Measurements from ENCODE around the gene ABCA3. TPM values are rescaled to one million over a fixed set of nuclear protein-coding genes. Genes with fewer than 3 reads are reported as not detected.
A peak's percentile ranks its signal among the peaks of the same experiment; 100 is the strongest.

ABCA3 gene
- total RNA-seq, 1 experiment from 2014 or later, result 1.4 TPM

DNA sequence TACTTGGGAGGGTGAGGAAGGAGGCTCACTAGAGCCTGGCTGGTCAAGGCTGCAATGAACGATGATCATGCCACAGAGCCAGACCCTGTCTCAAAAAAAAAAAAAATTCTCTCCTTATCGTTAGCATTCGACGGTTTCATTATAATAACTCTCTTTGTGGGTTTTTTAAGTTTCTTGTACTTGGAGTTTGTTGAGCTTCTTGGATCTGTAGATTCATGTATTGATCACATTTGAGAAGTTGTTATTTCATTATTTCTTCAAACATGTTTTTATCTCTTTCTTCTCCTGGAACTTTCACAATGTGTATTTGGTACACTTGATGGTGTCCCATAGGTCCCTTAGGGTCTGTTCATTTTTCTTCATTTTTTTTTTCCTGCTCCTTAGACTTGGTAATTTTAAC is 16.8 kb upstream of the ABCA3 start:
- no peak for DNase-seq (ENCODE audit: low read depth)

- no peak for DNase-seq (ENCODE audit: low read depth)
Observed at GRCh38 chr16:2350500-2350899, 10.0 kb upstream of the ABCA3 start.

GRCh38 chr16:2343211-2343610 is 2.7 kb upstream of the ABCA3 start:
- DNase-seq (ENCODE audit: low read depth), result no peak

DNA sequence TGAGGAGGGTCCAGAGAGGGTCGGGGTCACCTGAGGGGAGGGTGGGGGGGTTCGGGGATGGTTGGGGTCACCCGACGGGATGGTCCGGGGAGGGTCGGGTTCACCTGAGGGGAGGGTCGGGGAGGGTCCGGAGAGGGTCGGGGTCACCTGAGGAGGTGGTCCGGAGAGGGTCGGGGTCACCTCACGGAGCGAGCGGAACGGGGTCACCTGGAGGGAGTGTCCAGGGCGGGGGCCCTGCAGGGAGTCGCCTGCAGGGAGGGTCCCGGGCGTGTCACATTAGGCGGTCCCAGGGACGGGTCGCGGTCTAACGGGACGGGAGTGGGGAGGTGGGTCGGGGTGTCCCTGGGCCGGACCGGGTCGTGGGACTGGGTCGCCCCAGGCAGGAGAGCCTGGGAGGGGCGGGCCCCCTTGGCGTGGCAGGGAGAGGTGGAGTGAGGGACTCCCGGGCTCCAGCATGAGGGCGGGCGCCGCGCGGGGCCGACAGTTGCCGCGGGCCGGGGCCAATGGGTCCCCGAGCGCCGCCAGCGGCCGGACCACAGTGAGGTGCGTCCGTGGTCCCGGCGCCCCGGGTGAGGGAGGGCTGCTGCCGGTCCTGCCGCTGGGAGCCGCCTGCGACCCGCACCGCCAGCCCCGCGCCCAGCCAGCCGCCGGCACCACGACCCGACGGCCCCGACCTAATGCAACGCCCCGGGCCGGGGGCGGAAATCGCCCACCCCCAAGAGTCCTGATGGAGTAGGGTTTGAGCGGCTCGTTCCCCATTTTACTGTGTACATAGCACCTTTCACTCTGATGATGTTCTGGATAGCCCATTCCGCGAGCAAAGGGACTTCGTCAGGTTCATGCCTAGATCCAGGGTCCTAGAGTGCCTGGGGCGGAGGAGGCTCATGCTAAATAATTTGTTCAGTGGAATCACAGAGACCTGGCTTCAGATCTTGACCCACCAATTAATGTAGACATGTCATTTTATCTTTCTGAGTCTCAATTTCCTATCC is 1.2 kb upstream of the ABCA3 start:
- no peak for DNase-seq (ENCODE audit: low read depth)

DNA sequence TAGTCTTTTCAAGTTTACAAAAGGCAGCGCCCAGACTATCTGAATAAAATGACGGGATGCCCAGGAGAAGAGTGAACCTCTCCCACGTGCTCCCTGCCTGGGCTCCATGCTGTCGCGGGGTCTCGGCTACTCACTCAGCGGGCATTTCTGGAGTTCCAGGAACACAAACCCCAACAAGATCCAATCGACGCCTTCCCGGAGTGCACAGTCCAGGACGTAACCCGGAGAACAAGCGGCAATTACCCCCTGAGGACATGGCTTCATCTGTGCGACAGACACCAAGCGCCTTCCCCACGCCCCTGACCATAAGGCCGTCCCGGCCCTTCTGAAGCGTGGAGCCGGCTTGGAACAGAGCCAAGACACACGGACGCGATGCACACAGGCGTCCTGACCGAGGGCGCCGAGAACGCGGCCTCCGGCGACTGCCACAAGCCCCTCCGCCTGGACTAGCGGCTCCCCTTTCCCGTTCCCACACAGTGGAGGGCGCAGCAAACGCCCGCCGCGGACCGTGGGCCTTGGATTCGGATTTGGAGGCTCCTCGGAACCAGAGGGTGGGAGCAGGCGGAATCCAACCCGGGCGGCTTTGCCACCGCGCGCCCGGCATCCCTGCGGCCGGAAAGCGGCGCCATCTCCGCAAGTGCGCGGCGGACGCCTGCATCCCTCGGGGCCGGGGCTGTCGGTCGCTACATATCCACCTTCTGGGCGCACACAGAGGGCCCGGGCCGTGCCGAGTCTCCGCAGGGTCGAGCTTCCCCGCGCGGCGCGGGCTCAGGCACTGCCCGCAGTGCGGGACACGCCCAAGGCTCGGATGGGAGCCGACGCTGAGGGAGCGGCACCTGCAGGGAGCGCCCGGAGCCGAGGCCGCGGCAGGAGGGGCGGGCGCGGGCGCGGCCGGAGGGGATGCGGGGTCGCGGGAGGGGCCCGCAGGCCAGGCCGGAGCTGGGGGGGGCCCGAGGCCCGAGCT is 725 bp downstream of the ABCA3 start:
- DNase-seq (ENCODE audit: low read depth), result peak; percentile 22

DNA sequence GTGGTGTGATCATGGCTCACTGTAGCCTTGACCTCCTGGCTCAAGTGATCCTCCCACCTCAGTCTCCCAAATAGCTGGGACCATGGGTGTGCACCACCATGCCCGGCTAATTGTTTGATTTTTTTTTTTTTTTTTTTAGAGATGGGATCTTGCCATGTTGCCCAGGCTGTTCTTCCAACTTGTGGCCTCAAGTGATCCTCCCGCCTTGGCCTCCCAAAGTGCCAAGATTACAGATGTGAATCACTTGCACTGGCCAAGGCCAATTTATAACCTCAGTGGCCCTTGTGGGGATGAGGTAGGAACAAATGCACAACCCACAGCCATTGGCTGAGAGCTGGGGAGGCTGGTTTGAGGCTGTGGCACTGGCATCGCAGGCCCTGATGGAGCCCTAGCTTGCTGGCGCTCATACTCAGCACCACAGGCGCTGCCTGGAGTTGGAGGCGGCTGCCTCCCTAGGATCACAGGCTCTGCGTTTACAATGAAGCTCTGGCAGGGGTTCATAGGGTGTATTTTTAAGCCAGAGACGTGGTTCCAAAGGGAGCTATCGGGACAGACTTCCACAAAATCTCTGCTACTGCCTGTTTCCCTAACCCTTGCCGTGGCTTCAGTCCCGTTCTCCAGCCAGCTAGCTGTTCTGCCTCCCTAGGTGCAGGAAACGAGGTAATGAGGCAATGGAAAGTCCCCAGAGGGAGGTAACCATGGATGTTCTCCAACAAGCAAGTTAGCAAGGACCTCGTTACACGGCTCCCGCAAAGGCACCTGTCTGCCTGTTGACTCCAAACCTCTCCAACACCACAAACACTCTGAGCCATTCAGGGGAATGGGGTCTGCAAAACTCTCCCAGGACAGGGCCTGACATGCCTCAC is 2.9 kb downstream of the ABCA3 start:
- no peak for DNase-seq (ENCODE audit: low read depth)

GRCh38 chr16:2335286-2335895 is 5.1 kb downstream of the ABCA3 start:
- peak; percentile 37 for DNase-seq (ENCODE audit: low read depth)

GRCh38 chr16:2333772-2334379 is 6.7 kb downstream of the ABCA3 start:
- DNase-seq (ENCODE audit: low read depth), result peak; percentile 71

GRCh38 chr16:2333231-2333630 is 7.3 kb downstream of the ABCA3 start:
- DNase-seq (ENCODE audit: low read depth), result no peak

- DNase-seq (ENCODE audit: low read depth), result no peak
Observed at GRCh38 chr16:2331931-2332267, 8.6 kb downstream of the ABCA3 start.

DNA sequence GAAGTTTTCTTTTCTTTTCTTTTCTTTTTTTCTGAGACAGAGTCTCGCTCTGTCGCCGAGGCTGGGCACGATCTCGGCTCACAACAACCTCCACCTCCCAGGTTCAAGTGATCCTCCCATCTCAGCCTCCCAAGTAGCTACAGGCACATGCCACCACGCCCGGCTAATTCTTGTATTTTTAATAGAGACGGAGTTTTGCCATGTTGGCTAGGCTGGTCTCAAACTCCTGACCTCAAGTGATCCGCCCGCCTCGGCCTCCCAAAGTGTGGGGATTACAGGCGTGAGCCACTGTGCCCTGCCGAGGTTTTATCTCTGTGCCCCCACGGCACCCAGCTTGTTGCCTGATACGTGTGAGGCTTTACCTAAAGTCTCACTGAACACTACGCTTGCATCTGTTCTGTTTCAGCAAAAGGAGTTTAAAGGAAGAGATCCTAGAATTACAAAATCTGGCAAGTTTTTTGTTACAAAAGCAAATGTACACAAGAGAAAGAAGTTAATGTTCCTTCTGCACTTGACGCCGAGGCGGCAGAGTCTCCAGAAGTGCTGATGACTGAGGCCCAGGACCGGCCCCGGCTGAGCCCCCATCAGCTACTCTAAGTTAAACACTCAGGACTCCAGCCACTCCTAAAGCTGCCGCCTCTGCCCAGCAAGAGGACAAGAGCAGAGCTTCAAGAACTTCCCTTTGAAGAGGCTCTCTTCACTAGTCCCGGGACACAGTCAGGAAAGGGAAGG is 9.2 kb downstream of the ABCA3 start:
- DNase-seq (ENCODE audit: low read depth), result no peak

GRCh38 chr16:2329532-2329931 is 11.0 kb downstream of the ABCA3 start:
- no peak for DNase-seq (ENCODE audit: low read depth)

DNA sequence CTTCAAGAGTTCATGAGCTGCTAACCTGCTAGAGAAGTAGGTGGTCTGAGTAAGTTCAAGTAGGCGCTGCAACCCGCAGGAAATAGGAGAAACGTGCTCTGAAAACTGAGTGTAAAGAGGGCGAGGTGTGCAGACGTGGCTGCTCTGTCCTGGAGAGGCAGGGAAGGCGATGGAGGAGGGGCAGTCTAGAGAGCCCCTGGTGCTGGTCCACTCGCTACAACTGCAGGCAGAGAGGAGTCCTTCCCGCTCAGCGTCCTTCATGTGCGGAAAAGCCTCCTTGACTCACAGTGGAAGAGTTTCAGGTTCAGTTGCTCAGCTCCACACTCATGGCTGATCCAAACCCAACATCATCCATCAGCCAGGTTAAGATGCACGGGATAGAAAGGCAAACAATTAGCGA is 12.1 kb downstream of the ABCA3 start:
- DNase-seq (ENCODE audit: low read depth), result no peak

DNA sequence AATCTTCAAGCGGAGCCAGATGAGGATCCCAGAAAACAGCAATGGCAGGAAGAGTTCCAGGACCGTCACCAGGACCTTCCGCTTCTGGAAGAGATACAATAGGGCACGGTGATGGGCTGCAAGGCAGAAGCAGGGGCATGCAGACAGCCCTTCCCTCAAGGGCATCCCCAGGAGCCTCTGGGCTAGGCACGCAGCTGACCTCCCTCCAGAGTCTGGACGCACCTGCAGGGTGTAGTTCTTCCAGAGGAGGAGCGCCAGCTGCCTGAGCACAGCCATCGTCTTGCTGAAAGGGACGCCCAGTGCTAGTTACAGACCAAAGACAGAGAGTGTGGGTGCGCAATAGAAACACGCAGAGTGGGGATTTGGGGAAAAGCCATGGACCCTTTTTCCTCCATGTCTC is 14.3 kb downstream of the ABCA3 start:
- DNase-seq (ENCODE audit: low read depth), result no peak

DNA sequence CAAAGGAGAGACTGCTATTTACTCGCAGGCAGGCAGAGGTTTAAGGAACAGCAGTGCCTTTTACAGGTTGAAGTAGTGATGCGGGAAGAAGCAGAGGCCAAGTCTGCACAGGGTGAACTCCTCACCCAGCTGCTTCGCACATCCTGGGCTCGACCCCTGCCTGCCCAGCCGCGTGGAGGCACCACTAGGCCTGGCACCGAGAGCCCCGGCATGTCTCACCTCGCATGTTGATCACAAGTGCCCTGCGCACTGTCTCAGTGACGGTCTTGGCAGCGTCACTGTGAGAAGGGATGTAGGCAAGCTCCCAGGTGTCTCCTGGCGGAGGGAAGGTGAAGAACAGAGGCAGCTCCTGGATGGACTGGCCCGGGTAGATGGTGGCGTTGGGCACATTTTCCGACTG is 14.7 kb downstream of the ABCA3 start:
- DNase-seq (ENCODE audit: low read depth), result no peak

DNA sequence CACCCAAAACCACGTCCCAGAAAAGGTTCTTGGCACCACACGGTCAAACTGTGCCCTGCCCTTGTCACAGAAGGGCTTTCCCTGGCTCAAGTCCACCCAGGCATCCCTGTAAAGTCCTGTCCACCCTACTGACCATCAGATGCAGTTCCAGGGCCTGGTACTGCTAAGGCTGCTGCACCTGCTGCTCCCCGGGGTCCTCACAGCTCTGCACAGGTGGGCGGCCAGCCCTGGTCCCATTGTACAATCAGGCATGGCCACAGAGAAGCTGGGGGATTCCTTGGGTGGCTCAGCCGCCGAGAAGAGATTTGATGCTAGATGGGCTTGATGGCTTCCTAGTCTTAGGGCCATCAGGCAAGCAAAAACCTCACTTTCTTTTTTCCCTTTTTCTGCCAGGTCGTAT is 15.3 kb downstream of the ABCA3 start:
- DNase-seq (ENCODE audit: low read depth), result no peak

DNA sequence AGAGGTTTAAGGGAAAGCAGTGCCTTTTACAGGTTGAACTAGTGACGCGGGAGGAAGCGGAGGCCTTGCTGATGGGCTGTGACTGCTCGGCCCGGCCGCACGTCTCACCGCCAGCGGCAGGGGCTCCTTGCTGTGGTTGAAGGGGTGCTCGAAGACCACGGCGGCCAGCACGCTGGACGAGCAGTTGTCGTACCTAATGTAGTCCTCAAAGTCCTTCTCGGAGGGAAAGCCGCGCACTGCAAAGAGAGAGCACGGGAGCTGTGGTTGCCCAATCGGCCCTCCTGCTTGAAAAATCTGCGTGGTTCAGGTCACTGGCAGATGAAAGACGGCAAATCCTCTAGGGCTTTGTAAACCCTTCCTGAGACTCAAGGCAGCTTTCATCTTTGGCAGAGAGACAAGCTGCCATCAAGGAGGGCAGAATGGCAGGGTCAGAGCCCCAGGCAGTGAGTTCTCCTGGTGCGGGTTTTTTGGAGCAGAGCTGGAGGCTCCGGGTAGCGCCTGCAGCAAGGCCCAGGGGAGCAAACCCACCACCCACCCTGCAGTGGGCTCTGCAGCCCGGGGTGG is 16.1 kb downstream of the ABCA3 start:
- DNase-seq (ENCODE audit: low read depth), result no peak

DNA sequence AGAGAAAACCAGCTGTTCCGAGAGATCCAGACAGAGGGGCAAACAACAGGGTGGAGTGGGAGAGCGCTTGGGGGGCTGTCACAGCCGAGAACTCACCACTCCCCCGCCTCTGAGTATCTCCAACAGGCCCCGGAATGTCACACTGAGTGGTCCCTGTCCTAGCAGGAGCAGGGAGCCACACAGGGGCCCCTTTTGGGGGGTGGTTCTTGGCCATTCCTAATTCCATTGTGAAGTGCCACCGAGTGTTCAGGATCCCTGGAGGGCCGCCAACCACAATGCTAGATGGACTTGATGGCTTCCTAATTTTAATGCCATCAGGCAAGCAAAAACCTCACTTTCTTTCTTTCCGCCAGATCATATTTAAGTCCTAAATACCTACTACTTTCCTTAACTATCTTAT is 16.8 kb downstream of the ABCA3 start:
- DNase-seq (ENCODE audit: low read depth), result no peak

DNA sequence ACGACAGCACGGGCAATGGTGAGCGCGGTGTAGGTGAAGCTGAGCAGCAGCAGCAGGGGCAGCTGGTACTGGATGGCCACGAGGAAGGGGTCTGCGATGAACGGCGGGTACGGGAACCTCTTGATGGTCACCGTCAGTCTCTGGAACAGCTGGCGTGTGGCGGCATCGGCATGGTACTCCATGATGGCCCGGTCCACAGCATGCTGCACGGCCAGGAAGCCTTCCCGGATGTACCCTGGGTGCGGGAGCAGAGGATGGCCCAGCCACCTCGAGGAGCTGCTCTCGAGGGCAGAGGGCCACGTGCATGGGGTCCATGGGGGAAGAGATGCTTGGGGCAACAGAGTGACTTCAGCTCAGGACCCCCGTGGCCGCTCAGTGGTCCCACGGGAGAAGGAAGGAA is 20.9 kb downstream of the ABCA3 start:
- no peak for DNase-seq (ENCODE audit: low read depth)
